HepG2 (cell line): ENCODE measurements around the gene AFDN. TPM values are rescaled to one million over a fixed set of nuclear protein-coding genes. Genes with fewer than 3 reads are reported as not detected.

ENCODE experiments used
- AHDC1 ChIP-seq: sonication (generic); formaldehyde crosslinking; IDR thresholded peaks from 2 replicates; pipeline ENCODE4 v1.5.1; 2020; ENCODE audit warnings: mild to moderate bottlenecking, missing genetic modification reagents, borderline replicate concordance
- AKAP8 ChIP-seq: sonication (generic); formaldehyde crosslinking; IDR thresholded peaks from 2 replicates; pipeline ENCODE4 v1.5.1; 2020; ENCODE audit warnings: mild to moderate bottlenecking, missing genetic modification reagents
- CHD2 ChIP-seq: IDR thresholded peaks from 2 replicates; pipeline ENCODE4 v1.6.1; 2011; ENCODE audit warnings: low read depth, low read length, improper control_type of control experiment
- FOXO4 ChIP-seq: sonication (generic); formaldehyde crosslinking; conservative IDR thresholded peaks from 2 replicates; pipeline ENCODE4 v1.8.1; 2023; ENCODE audit warnings: missing genetic modification reagents
- LCORL ChIP-seq, 2 experiments: fragments of 450-650 bp in 1 of 2; sonication (generic) in 1 of 2; formaldehyde crosslinking in 1 of 2; IDR thresholded peaks; 2 replicates each; pipeline versions ENCODE4 v1.5.0 to v1.6.1; 2017 to 2020; ENCODE audit warnings: antibody characterized with exemption in 1 of 2, missing genetic modification reagents in 1 of 2
- NFIC ChIP-seq: IDR thresholded peaks from 2 replicates; pipeline ENCODE4 v1.6.1; 2012; ENCODE audit warnings: mild to moderate bottlenecking, low read length, inconsistent platforms
- PPARG ChIP-seq: conservative IDR thresholded peaks from 2 replicates; pipeline ENCODE4 v1.6.1; 2016; ENCODE audit warnings: missing biosample characterization, missing genetic modification reagents
- PRDM15 ChIP-seq: sonication (generic); formaldehyde crosslinking; IDR thresholded peaks from 2 replicates; pipeline ENCODE4 v1.4.0; 2020; ENCODE audit warnings: missing genetic modification reagents
- RARA ChIP-seq: IDR thresholded peaks from 2 replicates; pipeline ENCODE4 v1.6.1; 2016; ENCODE audit warnings: missing genetic modification reagents, missing compliant biosample characterization
- U2AF1 ChIP-seq: fragments of 200-400 bp; formaldehyde crosslinking; optimal IDR thresholded peaks from 2 replicates; pipeline ENCODE3; 2017; ENCODE audit warnings: mild to moderate bottlenecking, low read depth, low read length
- YEATS2 ChIP-seq: sonication (generic); formaldehyde crosslinking; IDR thresholded peaks from 2 replicates; pipeline ENCODE4 v1.4.0; 2020; ENCODE audit warnings: missing genetic modification reagents, borderline replicate concordance
- ZNF256 ChIP-seq: sonication (generic); formaldehyde crosslinking; conservative IDR thresholded peaks from 2 replicates; pipeline ENCODE4 v1.4.0; 2020; ENCODE audit warnings: missing genetic modification reagents
- ZNF451 ChIP-seq: sonication (generic); formaldehyde crosslinking; IDR thresholded peaks from 2 replicates; pipeline ENCODE4 v1.5.0; 2020; ENCODE audit warnings: mild to moderate bottlenecking, missing genetic modification reagents
- ZNF468 ChIP-seq: sonication (generic); formaldehyde crosslinking; IDR thresholded peaks from 2 replicates; pipeline ENCODE4 v1.8.0; 2022; ENCODE audit warnings: mild to moderate bottlenecking, moderate library complexity, missing genetic modification reagents
- ZNF75D ChIP-seq: sonication (generic); formaldehyde crosslinking; IDR thresholded peaks from 2 replicates; pipeline ENCODE4 v1.8.1; 2023; ENCODE audit warnings: missing genetic modification reagents, mild to moderate bottlenecking, borderline replicate concordance
- ZSCAN20 ChIP-seq: sonication (generic); formaldehyde crosslinking; IDR thresholded peaks from 2 replicates; pipeline ENCODE4 v1.4.0; 2020; ENCODE audit warnings: missing genetic modification reagents, mild to moderate bottlenecking, borderline replicate concordance
- ZUFSP ChIP-seq: sonication (generic); formaldehyde crosslinking; IDR thresholded peaks from 2 replicates; pipeline ENCODE4 v1.9.0; 2021; ENCODE audit warnings: missing genetic modification reagents, mild to moderate bottlenecking, borderline replicate concordance
- polyA plus RNA-seq, 8 experiments: library from polyadenylated mRNA; depleted of rRNA in 3 of 8; stranded (reverse) in 7 of 8; unstranded in 1 of 8; fragments of >200 nt; fragmentation: Illumina TruSeq in 4 of 8; extraction: Trizol in 4 of 8; gene quantifications; 2 replicates each; pipeline versions ENCODE4 v1.2.1 to v1.2.3, GENCODE V29; 2011 to 2016; ENCODE audit warnings: low read depth in 4 of 8, missing spikeins in 1 of 8, mixed read lengths in 1 of 8; ENCODE audit not compliant: insufficient read depth in 1 of 8
- total RNA-seq, 5 experiments: library from RNA; depleted of rRNA; stranded (reverse); fragments of >200 nt; fragmentation: Illumina TruSeq; extraction: Trizol; gene quantifications; 2 replicates each; pipeline ENCODE4 v1.2.3, GENCODE V29; 2016; ENCODE audit warnings: low read depth in 1 of 5

The AFDN gene
- total and polyA plus RNA-seq, 2 of the 13 experiments (the other 11 are each of a cell fraction or from before 2014, with no cell fraction given) = 136 to 151 TPM

GRCh38 chr6:167963589-167964057 is 136.9 kb downstream of the AFDN start (continued):
- TF ChIP-seq ZUFSP (no peak), AKAP8 (CRISPR knock-in tag) (no peak), PPARG (CRISPR knock-in tag) (peak; percentile 84), PRDM15 (CRISPR knock-in tag) (no peak), YEATS2 (no peak), ZNF468 (CRISPR knock-in tag) (no peak), ZSCAN20 (peak; percentile 54; the same call in 1 of the 2 replicates), FOXO4 (no peak), ZNF451 (CRISPR knock-in tag) (no peak), LCORL (IDR thresholded peaks at IDR 0.05) (0 out of 2 replicates have a peak, but pooled peaks have one; percentile 55), LCORL (CRISPR knock-in tag; IDR thresholded peaks at IDR 0.05) (peak; percentile 78; the same call in 1 of the 2 replicates), NFIC (peak; percentile 83), ZNF256 (CRISPR knock-in tag) (no peak; the same call in 1 of the 2 replicates), CHD2 (no peak), ZNF75D (CRISPR knock-in tag) (no peak), U2AF1 (no peak), RARA (CRISPR knock-in tag) (peak; percentile 95), AHDC1 (peak; percentile 83)
